Panc1 (cell line): Measurements from ENCODE around the gene LDLRAD4. TPM values are rescaled to one million over a fixed set of nuclear protein-coding genes. Genes with fewer than 3 reads are reported as not detected.

Experiments
- ATAC-seq: fragments of 200-7000 bp; cut with Tn5 transposase; 2 replicates; pipeline ENCODE4 v1.9.1; 2020; ENCODE audit warnings: mild to moderate bottlenecking, moderate library complexity
- BruUV-seq: library from RNA; stranded (reverse); fragments of 400-500 nt; replicated peaks from 2 replicates; lab custom pipeline; 2021; lab: Mats Ljungman, UMichigan
- CTCF ChIA-PET: fragments of 300-600 bp; sonication (Branson Sonifier 250); formaldehyde crosslinking; loops from one replicate; lab custom pipeline; 2022; ENCODE audit warnings: antibody characterized with exemption; lab: Charles Lee
- POLR2A ChIA-PET: fragments of 300-600 bp; sonication (Branson Sonifier 250); formaldehyde crosslinking; loops from one replicate; lab custom pipeline; 2022; ENCODE audit warnings: antibody characterized with exemption; lab: Charles Lee
- DNase-seq: peaks from one replicate; pipeline ENCODE4 v3.0.0-alpha.2; 2010; ENCODE audit warnings: low read depth, low spot score
- H3K27ac ChIP-seq: 2 replicates; pipeline ENCODE4 v1.5.1; 2011; ENCODE audit warnings: mild to moderate bottlenecking, low read length, inconsistent platforms
- H3K27me3 ChIP-seq: fragments of 200-500 bp; sonication (Bioruptor generic); 2 replicates; pipeline ENCODE4 v1.6.0; 2014; ENCODE audit warnings: low read length, inconsistent platforms; ENCODE audit not compliant: control insufficient read depth, insufficient read depth
- H3K36me3 ChIP-seq: fragments of 200-500 bp; sonication (Bioruptor generic); 2 replicates; pipeline ENCODE4 v1.5.1; 2014; ENCODE audit warnings: inconsistent platforms, mild to moderate bottlenecking, low read length, moderate library complexity; ENCODE audit not compliant: control insufficient read depth, insufficient read depth
- H3K4me1 ChIP-seq: 2 replicates; pipeline ENCODE4 v1.5.1; 2011; ENCODE audit warnings: inconsistent platforms, mild to moderate bottlenecking, low read length, moderate library complexity; ENCODE audit not compliant: control insufficient read depth, insufficient read depth
- H3K4me3 ChIP-seq, 2 experiments: 2 replicates each; pipeline ENCODE4 v1.5.1; 2011 to 2012; ENCODE audit warnings: low read depth in 2 of 2, low read length in 2 of 2, mild to moderate bottlenecking in 2 of 2, inconsistent platforms in 1 of 2, moderate library complexity in 1 of 2
- H3K9me3 ChIP-seq: fragments of 200-500 bp; sonication (Bioruptor generic); 2 replicates; pipeline ENCODE4 v1.5.1; 2014; ENCODE audit warnings: low read depth, mild to moderate bottlenecking, inconsistent platforms, low read length, moderate library complexity; ENCODE audit not compliant: control insufficient read depth, insufficient read depth
- CTCF ChIP-seq: fragments of 450-650 bp; IDR thresholded peaks from 2 replicates; pipeline ENCODE4 v1.5.1; 2017; ENCODE audit warnings: mild to moderate bottlenecking
- POLR2AphosphoS5 ChIP-seq: IDR thresholded peaks from 2 replicates; pipeline ENCODE4 v1.6.1; 2012; ENCODE audit warnings: mild to moderate bottlenecking, low read depth, low read length, moderate library complexity
- REST ChIP-seq, 2 experiments: IDR thresholded peaks; 2 replicates each; pipeline ENCODE4 v1.6.1; 2011 to 2012; ENCODE audit warnings: low read depth in 2 of 2, control low read depth in 1 of 2, low read length in 1 of 2, mild to moderate bottlenecking in 1 of 2, moderate library complexity in 1 of 2; ENCODE audit not compliant: insufficient read depth in 1 of 2
- SIN3A ChIP-seq: IDR thresholded peaks from 2 replicates; pipeline ENCODE4 v1.6.1; 2012; ENCODE audit warnings: low read depth, mild to moderate bottlenecking, low read length, moderate library complexity, borderline replicate concordance; ENCODE audit not compliant: insufficient read depth
- TCF7L2 ChIP-seq: IDR thresholded peaks from 2 replicates; pipeline ENCODE4 v1.6.1; 2011; ENCODE audit warnings: mild to moderate bottlenecking, low read depth, low read length, inconsistent platforms
- in situ Hi-C: cut with HindIII; loops from 2 replicates; pipeline ENCODE4 v1.10.0; 2016; ENCODE audit warnings: low sequenced_read_pairs, low pct_unique_long_range_greater_than_20kb
- intact Hi-C: fragments of 100-400 bp; cut with micrococcal nuclease; formaldehyde crosslinking; loops from one replicate; pipeline ENCODE4 v1.10.0; 2022; ENCODE audit not compliant: unreplicated experiment
- total RNA-seq: library from RNA; stranded (reverse); gene quantifications from one replicate; pipeline ENCODE4 v1.2.1, GENCODE V29; 2021; ENCODE audit not compliant: unreplicated experiment

Gene LDLRAD4
- total RNA-seq, 1 experiment from 2014 or later, result 0.28 TPM

DNA sequence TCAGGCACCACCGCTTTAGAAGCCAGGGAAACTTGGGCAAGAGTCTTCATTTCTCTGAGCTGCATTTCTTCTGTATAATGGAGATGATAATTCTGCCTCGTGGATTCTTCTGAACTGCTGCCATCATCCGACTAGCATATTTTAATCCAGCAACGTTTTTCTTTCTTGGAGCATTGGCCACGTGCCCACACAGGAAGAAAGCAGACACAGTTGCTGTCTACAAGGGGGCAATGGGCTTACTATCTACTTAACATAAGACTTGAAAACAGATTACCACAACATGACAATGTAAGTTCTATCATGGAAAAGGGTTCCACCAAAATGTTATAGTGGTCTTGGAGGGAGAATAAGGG is 331.3 kb downstream of the LDLRAD4 start:
- no peak for DNase-seq
- peaks cover 19% of the 10 kb centered on the region for H3K27me3 ChIP-seq
- no peak overlapping the region for H3K27ac ChIP-seq
- no peak for ATAC-seq
- TF ChIP-seq POLR2AphosphoS5 (no peak), SIN3A (no peak), CTCF (no peak), TCF7L2 (no peak), REST (IDR thresholded peaks at IDR 0.05; ENCODE audit: insufficient read depth in 1 of 2, low read depth in 2 of 2, low read length in 1 of 2) (no peak)
- in situ Hi-C loops (no loop called here), intact Hi-C loops (loop anchor here (10.0 kb wide), 1 partner anchor 245 kb away; no protein-coding TSS in a partner anchor)
- POLR2A ChIA-PET, result no interaction called here
- no peaks in the 10 kb centered on the region for H3K36me3 ChIP-seq
- CTCF ChIA-PET, result no interaction called here
- no TSS peak for BruUV-seq
- H3K4me3 ChIP-seq, result no peak overlapping the region
- no peaks in the 10 kb centered on the region for H3K4me1 ChIP-seq
- H3K9me3 ChIP-seq, result no peaks in the 10 kb centered on the region

DNA sequence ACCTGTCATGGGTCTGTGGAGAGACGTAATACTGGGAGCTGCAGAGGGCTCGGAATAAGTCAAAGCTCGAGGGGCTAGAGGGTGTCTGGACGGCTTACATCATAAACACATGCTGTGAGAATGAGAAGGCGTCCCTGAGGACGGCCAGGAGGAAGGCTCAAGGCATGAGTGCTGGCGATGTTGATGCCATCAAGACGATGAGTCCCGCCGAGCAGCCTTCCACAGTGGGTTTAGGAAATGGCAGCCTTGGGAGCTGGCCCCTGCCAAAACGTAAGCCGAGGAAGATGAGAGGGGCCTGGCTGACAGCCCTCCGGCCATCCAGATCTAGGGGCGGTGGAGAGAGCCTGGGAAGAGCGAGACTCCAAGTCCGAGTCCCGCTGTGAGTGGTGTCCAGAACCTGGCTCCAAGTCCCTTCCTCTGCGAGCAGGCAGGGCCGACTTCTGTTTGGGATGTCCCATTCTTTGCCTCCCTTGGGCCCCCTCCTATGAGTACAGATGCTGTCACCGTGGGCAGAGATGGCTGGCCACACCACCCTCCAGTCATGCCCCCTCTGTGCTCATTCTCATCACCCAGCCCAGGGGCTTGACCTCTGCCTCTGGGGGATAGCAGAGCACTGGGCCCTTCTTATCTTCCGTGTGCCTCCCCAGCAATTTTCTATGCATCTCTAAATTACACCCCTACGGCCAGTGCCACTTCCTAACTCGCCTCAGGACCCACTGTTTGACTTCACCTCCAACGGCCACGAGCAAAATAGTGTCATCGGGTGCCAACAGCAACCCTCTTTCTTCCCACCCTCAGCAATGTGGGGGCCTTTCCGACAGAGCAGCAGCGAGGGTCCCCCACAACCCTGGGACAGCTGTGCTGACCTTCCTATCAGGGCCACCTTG is 332.1 kb downstream of the LDLRAD4 start:
- in situ Hi-C loops, result no loop called here

More for the DNA sequence above, 332.1 kb downstream of the LDLRAD4 start:
- H3K4me3 ChIP-seq, result no peak overlapping the region
- BruUV-seq, result no TSS peak
- H3K27me3 ChIP-seq, result peaks cover 22% of the 10 kb centered on the region
- no peak for ATAC-seq
- intact Hi-C loops, result loop anchor here (10.0 kb wide), 1 partner anchor 244 kb away; no protein-coding TSS in a partner anchor
- ChIA-PET CTCF (no interaction called here), POLR2A (no interaction called here)
- TF ChIP-seq REST (IDR thresholded peaks at IDR 0.05; ENCODE audit: insufficient read depth in 1 of 2, low read depth in 2 of 2, low read length in 1 of 2), result no peak
- no peak for TF ChIP-seq SIN3A
- TF ChIP-seq TCF7L2, result no peak
- no peak for TF ChIP-seq POLR2AphosphoS5
- no peak for TF ChIP-seq CTCF
- H3K9me3 ChIP-seq, result no peaks in the 10 kb centered on the region
- H3K27ac ChIP-seq, result no peak overlapping the region
- no peaks in the 10 kb centered on the region for H3K4me1 ChIP-seq
- DNase-seq, result no peak
- H3K36me3 ChIP-seq, result no peaks in the 10 kb centered on the region
